DND-41 (cell line): Measurements from ENCODE around the gene GREB1.

Experiments used
- ATAC-seq: fragments of 200-7000 bp; cut with Tn5 transposase; 3 replicates; pipeline ENCODE4 v1.9.1; 2021; ENCODE audit warnings: low read depth; ENCODE audit not compliant: insufficient read depth
- DNase-seq: peaks from one replicate; pipeline ENCODE4 v3.0.0-alpha.2; 2020
- H2AFZ ChIP-seq: 2 replicates; pipeline ENCODE4 v1.6.0; 2012; ENCODE audit warnings: low read depth, low read length
- H3K27ac ChIP-seq: 2 replicates; pipeline ENCODE4 v1.5.1; 2012; ENCODE audit warnings: low read length, inconsistent platforms
- H3K27me3 ChIP-seq: fragments of 200-600 bp; sonication (generic); 2 replicates; pipeline ENCODE4 v1.6.0; 2012; ENCODE audit warnings: low read length, mild to moderate bottlenecking, inconsistent platforms; ENCODE audit not compliant: insufficient read depth, poor library complexity
- H3K36me3 ChIP-seq: 2 replicates; pipeline ENCODE4 v1.5.1; 2012; ENCODE audit warnings: low read length, inconsistent platforms; ENCODE audit not compliant: insufficient read depth
- H3K4me1 ChIP-seq: 2 replicates; pipeline ENCODE4 v1.5.1; 2012; ENCODE audit warnings: mild to moderate bottlenecking, low read length; ENCODE audit not compliant: insufficient read depth
- H3K4me2 ChIP-seq: 2 replicates; pipeline ENCODE4 v1.6.0; 2012; ENCODE audit warnings: mild to moderate bottlenecking, moderate library complexity, low read length, inconsistent platforms; ENCODE audit not compliant: insufficient read depth
- H3K4me3 ChIP-seq, 2 experiments: fragments of 200-600 bp in 1 of 2; shearing (Covaris generic) in 1 of 2; 2 replicates each; pipeline ENCODE4 v1.5.1; 2012 to 2016; ENCODE audit warnings: inconsistent platforms in 2 of 2, low read length in 2 of 2, mild to moderate bottlenecking in 2 of 2, low read depth in 1 of 2, moderate library complexity in 1 of 2
- H3K79me2 ChIP-seq: 2 replicates; pipeline ENCODE4 v1.6.0; 2012; ENCODE audit warnings: low read length, inconsistent platforms; ENCODE audit not compliant: insufficient read depth
- H3K9ac ChIP-seq: 2 replicates; pipeline ENCODE4 v1.6.0; 2012; ENCODE audit warnings: low read depth, mild to moderate bottlenecking, inconsistent platforms, low read length, moderate library complexity
- H3K9me3 ChIP-seq: 2 replicates; pipeline ENCODE4 v1.5.1; 2012; ENCODE audit warnings: low read length, moderate library complexity, mild to moderate bottlenecking, inconsistent platforms; ENCODE audit not compliant: insufficient read depth, severe bottlenecking
- H4K20me1 ChIP-seq: 2 replicates; pipeline ENCODE4 v1.6.0; 2012; ENCODE audit warnings: low read length; ENCODE audit not compliant: insufficient read depth
- CTCF ChIP-seq: IDR thresholded peaks from 2 replicates; pipeline ENCODE4 v1.5.1; 2012; ENCODE audit warnings: borderline replicate concordance, low read length, moderate library complexity, mild to moderate bottlenecking; ENCODE audit not compliant: poor library complexity, severe bottlenecking; ENCODE audit errors: extremely low read depth
- EZH2 ChIP-seq: IDR thresholded peaks from 3 replicates; pipeline ENCODE4 v1.6.1; 2012; ENCODE audit warnings: borderline replicate concordance, low read depth, mild to moderate bottlenecking, moderate library complexity, low read length, inconsistent platforms; ENCODE audit not compliant: severe bottlenecking

The GREB1 gene

GRCh38 chr2:11499081-11499743, 34.6 kb upstream of the GREB1 start:
- TF ChIP-seq CTCF (no peak), EZH2 (no peak)

DNA sequence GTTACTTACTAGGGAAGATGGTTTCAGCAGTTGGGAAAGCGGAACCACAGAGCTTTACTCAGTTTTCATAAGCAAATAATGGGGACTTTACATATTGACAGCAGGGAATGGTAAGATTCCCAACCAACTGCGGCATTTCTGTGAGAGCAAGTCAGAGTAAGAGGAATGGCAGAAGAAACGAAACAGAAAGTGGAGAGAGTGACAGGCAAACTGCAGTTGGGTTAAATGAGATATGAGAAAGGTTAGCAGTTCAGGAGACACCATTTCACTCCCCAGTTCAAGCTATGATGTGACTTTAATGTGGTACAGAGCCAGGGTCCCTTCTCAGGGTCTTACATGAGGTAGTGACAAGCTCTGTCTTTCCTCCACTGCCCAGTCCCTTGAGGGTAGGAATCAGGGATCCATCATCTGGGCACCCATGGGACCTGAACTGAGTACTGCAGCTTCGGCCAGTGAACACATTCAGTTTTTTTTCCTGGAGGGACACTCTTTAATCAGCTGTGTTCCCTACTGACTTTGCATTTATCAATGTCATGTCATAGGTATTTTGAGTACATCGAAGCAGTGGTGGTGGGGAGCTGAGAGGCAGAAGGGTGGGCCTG, 33.0 kb upstream of the GREB1 start:
- DNase-seq (no peak), ATAC-seq (peak; percentile 55)
- Histone ChIP-seq H3K36me3 (no peaks in the 10 kb centered on the region), H3K27me3 (no peaks in the 10 kb centered on the region), H3K9ac (no peak overlapping the region), H3K4me3 (no peak overlapping the region), H3K4me1 (no peaks in the 10 kb centered on the region), H3K27ac (no peak overlapping the region), H3K79me2 (no peaks in the 10 kb centered on the region), H2AFZ (no peak overlapping the region), H3K9me3 (no peaks in the 10 kb centered on the region), H3K4me2 (no peak overlapping the region), H4K20me1 (no peaks in the 10 kb centered on the region)
- TF ChIP-seq EZH2 = no peak
- TF ChIP-seq CTCF = no peak

More at GRCh38 chr2:11499081-11499743, 34.6 kb upstream of the GREB1 start:
- no peaks in the 10 kb centered on the region for H4K20me1 ChIP-seq
- no peaks in the 10 kb centered on the region for H3K4me1 ChIP-seq
- no peaks in the 10 kb centered on the region for H3K36me3 ChIP-seq
- H2AFZ ChIP-seq = no peak overlapping the region
- H3K9me3 ChIP-seq = no peaks in the 10 kb centered on the region
- H3K4me3 ChIP-seq = no peak overlapping the region
- no peak for ATAC-seq
- no peak overlapping the region for H3K4me2 ChIP-seq
- H3K79me2 ChIP-seq = no peaks in the 10 kb centered on the region
- no peak overlapping the region for H3K9ac ChIP-seq
- no peak overlapping the region for H3K27ac ChIP-seq
- H3K27me3 ChIP-seq = no peaks in the 10 kb centered on the region
- no peak for DNase-seq

- TF ChIP-seq EZH2 (no peak), CTCF (no peak)
- H3K36me3 ChIP-seq = no peaks in the 10 kb centered on the region
- H3K9me3 ChIP-seq = no peaks in the 10 kb centered on the region
- no peak for DNase-seq
- H3K4me1 ChIP-seq = no peaks in the 10 kb centered on the region
- H3K4me2 ChIP-seq = no peak overlapping the region
- H3K27me3 ChIP-seq = no peaks in the 10 kb centered on the region
- no peak overlapping the region for H2AFZ ChIP-seq
- no peaks in the 10 kb centered on the region for H3K79me2 ChIP-seq
- no peak overlapping the region for H3K9ac ChIP-seq
- ATAC-seq = no peak
- no peaks in the 10 kb centered on the region for H4K20me1 ChIP-seq
- H3K27ac ChIP-seq = no peak overlapping the region
- no peak overlapping the region for H3K4me3 ChIP-seq
These were observed 31.0 kb upstream of the GREB1 start for GRCh38 chr2:11502740-11503292.
